HG03460 (cell line): ENCODE measurements around the gene CELSR2.
"Not testable (repeated sequence)": the region's sequence is repeated elsewhere in the genome, so short reads cannot be mapped to it uniquely, and the experiment has no call there.

ENCODE experiments used
- ATAC-seq: cut with Tn5 transposase; IDR thresholded peaks from one replicate; pipeline ENCODE4 v1.9.1; 2021; ENCODE audit not compliant: unreplicated experiment

The CELSR2 gene

DNA sequence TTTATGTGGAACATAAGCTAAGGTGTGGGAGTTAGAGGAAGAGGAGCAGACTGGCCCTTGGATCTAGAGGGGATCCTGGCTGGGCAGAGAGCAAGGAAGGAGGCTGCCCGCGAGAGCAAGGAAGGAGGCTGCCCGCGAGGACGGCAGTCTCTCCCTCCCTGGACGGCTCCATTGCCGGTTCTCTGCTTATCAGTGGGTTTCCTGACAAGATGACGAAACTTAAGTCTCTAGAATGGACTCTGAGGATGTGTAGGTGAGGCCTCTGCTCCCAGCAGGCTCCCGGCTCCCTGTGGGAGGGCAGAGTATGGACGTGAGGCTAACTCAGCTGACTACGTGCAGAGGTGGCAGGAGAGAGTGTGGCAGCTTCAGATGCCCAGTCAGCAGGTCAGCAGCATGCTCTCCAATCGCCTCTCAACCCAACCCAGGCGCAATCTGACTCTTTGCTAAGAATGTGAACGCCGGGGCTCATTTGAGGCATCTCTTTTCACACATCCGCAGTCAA, 51.4 kb downstream of the CELSR2 start:
- ATAC-seq: no peak

DNA sequence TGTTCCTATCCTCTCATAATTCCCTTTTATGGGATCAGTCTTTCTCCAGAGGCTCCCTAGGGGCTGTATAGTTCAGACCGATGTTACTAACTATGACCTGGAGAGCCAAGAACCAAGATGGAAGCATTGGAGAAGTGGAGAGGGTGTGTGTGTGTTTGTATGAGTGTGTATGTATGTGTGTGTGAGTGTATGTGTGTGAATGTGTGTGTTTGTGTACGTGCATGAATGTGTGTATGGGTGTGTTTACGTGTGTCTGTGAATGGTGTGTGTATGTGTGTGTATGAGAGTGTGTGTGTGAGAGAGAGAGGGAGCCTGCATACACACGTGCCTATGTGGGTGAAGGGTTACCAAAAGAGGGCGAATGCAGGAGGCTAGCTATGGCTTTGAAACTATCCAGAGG, 52.5 kb downstream of the CELSR2 start:
- no peak for ATAC-seq

DNA sequence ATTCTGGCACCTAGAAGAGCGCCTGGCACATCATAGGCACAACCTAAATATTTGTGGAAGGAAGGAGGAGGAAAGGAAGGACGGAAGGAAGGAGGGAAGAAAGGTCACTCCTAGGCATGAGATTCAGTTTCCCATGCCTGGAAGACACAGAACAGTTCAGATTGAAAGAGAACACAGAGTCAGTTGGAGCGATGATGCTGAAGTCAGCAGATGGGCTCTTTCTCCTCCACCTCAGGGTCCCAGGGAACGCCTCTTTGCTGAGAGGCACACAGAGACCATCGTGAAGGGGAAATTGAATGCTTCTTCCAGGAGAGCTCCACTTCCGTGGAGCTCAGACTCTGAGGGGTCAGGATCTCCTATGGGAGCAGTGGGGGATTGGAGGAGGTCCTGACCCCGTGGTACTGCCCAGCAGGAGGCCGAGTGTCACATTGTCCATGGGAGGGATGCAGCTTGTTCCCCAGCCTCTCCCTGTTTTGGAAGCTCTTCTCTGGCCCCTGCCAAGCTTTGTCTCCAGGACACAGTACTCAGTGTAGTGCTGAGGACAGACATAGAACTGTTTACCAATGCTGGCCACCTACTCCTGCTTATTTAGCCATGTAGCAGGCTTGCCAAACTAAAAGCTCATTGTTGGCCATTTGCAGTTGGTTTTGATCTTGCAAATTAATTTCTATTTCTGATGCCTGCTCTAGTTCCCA, 55.0 kb downstream of the CELSR2 start:
- no peak for ATAC-seq

DNA sequence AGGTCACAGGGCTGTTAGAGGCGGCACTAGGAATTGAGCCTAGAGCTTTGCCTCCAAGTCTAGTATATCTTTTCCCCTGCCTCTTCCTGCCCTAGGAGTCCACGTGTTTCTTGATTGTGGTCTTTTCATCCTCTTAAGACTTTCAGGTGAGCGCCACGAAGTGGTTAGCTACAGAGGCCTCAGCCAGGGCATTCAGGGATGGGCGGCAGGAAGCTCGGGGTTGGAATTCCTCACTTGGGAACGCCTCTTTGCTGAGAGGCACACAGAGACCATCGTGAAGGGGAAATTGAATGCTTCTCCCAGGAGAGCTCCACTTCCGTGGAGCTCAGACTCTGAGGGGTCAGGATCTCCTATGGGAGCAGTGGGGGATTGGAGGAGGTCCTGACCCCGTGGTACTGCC, 56.7 kb downstream of the CELSR2 start:
- not testable (repeated sequence) for ATAC-seq

DNA sequence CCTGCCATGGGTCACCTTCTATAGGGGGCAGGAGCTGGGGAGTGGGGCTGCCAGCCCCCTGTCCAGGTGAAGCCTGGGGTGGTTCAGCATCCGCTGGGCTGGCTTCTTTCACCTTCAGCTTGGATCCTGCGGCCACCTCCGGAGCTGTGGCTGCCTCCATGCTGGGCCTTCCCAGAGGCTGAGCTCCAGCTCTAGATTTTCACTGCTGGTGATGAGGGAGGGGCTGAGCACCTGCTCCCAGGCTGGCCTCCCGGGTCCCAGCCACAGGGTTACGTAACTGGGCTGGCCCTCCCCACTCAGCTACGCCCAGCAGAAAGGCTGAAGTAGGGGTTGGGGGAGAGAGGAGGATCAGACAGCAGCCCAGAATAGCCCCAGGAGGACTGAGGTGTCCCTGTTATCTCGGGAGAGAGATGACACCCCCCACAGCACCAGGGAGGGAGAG, 57.5 kb downstream of the CELSR2 start, which contains the start of gene MYBPHL:
Gene MYBPHL, minus strand, starts transcription at position 180 of the 442 bp plus-strand sequence. Its CDS starts 20 bp downstream, at position 160.
- ATAC-seq: no peak

DNA sequence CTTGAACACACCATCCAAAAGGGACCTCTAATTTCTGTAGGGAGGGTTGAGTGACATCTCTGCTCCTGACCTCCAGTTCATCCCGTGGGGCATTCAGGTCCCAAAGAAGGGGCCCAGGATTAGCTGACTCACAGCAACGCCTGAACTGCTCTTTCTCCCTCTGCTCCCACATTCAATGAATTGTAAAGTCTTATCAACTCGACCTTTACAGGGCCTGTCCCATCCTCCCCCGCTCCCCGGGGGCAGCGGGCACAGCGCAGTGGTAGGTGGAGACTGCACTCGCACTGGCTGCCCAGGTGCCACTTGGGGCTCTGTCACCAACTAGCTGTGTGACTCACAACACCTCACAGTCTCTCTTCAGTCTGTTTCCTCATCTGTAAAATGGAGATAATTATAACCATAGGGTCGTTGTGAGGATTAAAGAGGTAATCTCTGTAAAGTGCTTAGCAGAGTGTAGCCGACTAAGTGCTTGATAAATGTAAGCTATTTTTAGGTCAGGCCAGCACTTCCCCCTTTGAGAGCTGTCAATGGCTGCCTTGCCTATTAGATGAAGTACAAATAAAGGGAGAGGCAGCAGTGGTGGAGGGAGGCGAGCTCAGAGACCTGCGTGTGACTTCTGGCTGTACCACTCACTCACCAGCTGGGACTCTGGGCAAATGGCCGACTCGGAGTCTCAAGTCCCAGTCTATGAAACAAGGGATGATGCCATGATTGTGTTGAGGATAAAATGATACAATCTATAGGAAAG, 58.1 kb downstream of the CELSR2 start:
- no peak for ATAC-seq

DNA sequence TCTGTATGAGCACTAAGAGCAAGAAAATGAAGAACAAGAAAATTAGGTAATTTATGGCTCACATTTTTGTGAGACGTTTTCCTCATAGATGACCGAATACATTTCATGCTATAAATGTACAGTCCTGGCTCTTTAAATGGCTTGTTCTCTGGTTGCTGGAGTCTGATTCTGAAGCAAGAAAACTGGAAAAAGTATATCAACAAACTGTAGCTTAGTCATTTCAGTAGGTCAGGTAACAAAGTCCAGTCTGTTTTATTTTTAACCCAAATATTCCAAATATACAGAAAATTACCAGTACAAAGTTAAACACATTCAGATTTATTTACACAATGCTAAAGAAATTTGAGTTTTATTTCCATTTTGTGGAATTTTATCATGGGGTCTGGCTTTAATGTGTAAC, 60.0 kb downstream of the CELSR2 start:
- ATAC-seq: no peak

DNA sequence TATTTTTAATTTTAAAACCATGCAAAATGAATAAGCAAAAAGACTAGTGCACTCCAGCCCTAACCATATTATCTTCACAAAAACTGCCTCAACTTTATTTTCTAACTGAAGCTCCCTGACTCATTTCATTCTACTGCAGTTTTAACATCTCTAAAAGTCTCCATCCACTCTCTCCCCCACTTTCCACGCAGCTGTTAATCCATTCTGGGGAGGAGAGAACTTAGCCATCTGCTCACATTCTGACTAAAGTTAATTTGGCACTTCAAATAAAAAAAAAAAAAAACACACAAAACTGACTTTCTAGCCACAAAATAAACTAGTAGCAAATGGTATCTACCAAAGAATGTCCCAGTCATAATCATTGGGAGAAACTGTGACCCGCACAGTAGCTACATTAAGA, 62.9 kb downstream of the CELSR2 start:
- ATAC-seq: no peak

DNA sequence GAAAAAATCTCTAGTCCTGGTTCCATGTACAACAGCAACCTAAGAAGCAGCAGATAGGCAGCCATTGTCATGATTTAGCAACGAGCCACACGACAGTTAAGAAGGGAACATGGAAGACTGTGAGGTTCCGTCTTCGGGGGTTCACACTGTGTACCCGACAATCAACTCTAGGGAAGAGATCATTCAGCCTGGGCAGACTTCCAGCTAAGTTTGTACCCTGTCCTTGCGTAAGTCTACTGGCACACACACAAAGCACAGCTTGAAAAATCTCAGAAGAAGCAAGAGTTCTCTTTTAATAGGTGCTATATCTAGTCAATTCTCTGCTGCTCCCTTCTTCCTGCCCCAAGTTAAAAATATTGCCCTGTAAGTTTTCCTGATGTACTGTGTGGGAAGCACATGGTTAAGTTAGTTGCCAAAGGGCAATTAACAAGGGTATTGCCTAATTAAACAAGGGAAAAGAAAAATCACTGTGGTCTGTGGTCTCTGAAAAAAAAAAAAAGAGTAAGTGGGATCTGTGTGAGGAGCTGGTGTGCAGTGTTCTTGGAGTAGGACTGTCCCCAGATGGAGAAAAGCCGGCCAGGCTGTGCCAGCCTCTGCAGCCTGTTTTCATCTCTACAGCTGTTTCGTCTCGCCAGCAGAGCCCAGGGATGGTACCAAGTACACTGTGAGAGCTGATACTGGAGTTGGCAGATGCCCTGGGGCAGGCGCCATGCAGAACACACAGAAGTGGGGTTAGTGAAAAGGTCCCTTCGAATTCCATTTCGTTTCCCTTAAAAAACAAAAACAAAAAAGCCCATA, 63.8 kb downstream of the CELSR2 start:
- ATAC-seq: no peak

DNA sequence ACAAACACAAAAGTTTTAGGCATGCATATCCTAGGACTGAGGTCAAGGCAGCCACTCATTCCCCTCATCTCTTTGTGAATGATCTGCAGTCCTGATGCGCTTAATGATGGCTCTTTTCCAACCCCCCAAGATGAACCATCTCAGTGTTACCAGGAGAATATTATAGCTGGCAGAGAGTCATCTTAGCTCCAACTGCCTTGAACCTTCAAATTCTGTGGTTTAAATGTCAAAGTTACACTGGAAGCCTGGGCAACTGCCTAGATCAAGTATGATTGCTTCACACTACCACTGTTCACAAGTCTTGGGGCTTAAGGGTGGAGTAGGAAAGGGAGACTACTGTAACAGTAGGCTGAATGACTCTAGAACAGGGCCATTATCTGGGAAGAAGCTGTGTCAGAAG, 65.5 kb downstream of the CELSR2 start:
- ATAC-seq: no peak

DNA sequence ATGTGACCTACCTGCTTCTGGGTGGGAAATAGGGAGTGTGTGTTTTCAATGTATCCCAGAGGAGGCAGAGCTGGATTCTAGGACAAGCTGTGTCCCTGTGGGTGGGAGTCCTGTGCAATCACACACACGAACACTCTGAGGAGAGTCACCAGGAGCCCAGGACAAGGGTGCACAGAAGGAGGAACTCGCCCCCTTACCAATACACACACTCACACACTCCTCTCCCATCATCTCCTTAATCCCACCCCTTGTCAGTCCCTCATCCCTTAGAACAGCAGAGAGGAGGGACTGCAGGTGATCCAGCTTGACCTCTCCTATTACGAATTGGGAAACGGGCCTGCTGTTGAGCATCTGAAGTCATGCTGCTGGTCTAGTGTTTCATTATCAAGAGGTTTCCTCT, 65.9 kb downstream of the CELSR2 start:
- ATAC-seq: no peak

DNA sequence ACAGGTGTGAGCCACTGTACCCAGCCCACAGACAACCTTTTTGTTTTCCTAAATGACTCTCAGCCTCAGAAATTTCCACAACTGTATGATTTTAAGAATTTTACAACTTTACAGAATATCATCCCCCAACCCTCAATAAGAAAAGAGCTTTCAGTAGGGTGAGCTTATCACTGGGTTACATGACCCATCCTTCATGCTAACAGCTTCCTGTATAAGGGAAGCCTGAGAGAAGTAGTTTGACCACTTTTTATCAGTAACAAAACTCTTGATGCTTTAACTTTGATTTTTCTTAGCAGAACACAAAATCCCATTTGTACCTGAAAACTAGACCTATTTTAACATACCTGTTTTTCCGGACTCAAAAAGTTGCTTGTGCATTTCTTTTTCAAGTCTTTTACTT, 67.2 kb downstream of the CELSR2 start:
- no peak for ATAC-seq

DNA sequence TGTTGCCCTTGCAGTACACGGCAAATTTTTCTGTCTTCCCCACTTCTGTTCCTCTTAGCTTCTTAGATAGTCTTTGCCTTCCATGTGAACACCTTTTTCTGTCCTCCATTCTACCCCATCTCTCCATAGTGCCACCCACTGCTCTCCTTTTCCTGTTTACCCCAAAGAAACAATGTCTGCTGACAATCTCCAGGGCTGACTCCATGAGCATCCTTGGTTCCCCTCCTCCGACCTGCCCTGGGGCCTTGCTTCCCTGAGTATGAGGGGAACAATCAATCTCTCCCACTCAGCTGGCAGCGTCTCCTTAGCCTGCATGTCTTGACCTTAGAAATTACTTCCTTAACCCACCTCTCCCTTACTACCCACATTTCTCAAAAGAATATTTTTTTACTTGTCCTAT, 69.8 kb downstream of the CELSR2 start:
- ATAC-seq: no peak

DNA sequence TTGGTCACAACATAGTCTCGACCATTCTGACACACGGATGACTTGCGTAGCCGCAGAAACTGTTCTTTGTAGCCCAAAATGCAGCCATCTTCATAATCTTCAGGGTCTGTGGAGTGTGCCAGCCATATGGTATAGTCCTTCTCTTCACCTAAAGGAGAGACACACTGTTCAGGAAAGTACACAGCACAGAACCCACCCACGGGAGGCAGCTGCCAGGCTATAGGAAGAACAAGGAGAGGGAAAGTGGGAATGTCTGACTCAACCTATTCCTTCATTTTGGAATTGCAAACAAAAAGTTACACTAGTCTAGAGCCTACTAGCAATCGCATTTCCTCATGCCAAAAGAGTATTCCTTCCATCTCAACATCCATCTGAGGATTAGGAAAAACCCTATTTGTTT, 73.6 kb downstream of the CELSR2 start:
- ATAC-seq: no peak
